ENCODE data around the gene ANKAR. TPM values are rescaled to one million over a fixed set of nuclear protein-coding genes. Genes with fewer than 3 reads are reported as not detected.

The ANKAR gene
- total and polyA plus RNA-seq, 2 experiments from 2014 or later, result 3.0 to 4.4 TPM

DNA sequence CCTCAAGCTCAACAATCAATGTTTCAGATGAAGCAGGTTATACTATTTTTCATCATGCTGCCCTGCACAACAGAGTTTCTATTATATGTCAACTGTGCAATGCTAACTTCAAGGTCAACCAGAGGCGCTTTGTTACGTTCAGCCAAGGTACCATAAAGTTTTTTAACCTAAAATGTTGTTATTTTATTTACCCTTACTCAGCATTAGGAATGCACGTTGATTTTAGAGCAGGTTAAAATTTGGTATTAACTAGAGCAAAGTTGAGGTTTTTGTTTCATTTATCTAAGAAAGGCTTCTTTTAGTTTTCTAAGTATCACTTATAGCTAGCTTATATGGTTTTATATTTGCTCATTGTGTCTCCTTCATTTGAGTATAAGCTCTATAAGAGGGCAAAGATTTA, 21.8 kb downstream of the ANKAR start:
- Mint-ChIP-seq H3K27ac (no peak overlapping the region), H3K9me3 (no peaks in the 10 kb centered on the region)
- no peak overlapping the region for H3K4me2 ChIP-seq

More for the DNA sequence above, 21.8 kb downstream of the ANKAR start:
- no peak for ATAC-seq
- H4K20me1 ChIP-seq (replicated peaks; ENCODE audit: insufficient read depth), result no peaks in the 10 kb centered on the region
- no peaks in the 10 kb centered on the region for H3K36me3 ChIP-seq (ENCODE audit: insufficient read depth)
- H3K4me1 ChIP-seq (ENCODE audit: insufficient read depth), result no peaks in the 10 kb centered on the region
- H3F3A ChIP-seq (replicated peaks; ENCODE audit: low read depth), result no peaks in the 10 kb centered on the region
- Mint-ChIP-seq H3K27me3 (ENCODE audit: insufficient read depth, low read depth, poor library complexity) (no peaks in the 10 kb centered on the region), H3K36me3 (ENCODE audit: low read depth) (no peaks in the 10 kb centered on the region), H3K4me3 (no peak overlapping the region), H3K4me1 (peaks cover 3% of the 10 kb centered on the region; the same call in 2 of the 3 replicates)
- no peak for TF ChIP-seq NANOG (IDR thresholded peaks at IDR 0.05; ENCODE audit: borderline replicate concordance)
- TF ChIP-seq EZH2 (IDR thresholded peaks at IDR 0.05; ENCODE audit: low read depth, unreplicated experiment), result no peak
- no peak for TF ChIP-seq ZNF331 (CRISPR knock-in tag; IDR thresholded peaks at IDR 0.05; ENCODE audit: low read depth)
- TF ChIP-seq EZH2phosphoT487 (IDR thresholded peaks at IDR 0.05; ENCODE audit: unreplicated experiment), result no peak
- TF ChIP-seq ZNF114 (CRISPR knock-in tag; IDR thresholded peaks at IDR 0.05), result no peak
- no peak for TF ChIP-seq CTCF (conservative IDR thresholded peaks at IDR 0.05; ENCODE audit: low read depth in 2 of 2)
- TF ChIP-seq, protein P1, sequence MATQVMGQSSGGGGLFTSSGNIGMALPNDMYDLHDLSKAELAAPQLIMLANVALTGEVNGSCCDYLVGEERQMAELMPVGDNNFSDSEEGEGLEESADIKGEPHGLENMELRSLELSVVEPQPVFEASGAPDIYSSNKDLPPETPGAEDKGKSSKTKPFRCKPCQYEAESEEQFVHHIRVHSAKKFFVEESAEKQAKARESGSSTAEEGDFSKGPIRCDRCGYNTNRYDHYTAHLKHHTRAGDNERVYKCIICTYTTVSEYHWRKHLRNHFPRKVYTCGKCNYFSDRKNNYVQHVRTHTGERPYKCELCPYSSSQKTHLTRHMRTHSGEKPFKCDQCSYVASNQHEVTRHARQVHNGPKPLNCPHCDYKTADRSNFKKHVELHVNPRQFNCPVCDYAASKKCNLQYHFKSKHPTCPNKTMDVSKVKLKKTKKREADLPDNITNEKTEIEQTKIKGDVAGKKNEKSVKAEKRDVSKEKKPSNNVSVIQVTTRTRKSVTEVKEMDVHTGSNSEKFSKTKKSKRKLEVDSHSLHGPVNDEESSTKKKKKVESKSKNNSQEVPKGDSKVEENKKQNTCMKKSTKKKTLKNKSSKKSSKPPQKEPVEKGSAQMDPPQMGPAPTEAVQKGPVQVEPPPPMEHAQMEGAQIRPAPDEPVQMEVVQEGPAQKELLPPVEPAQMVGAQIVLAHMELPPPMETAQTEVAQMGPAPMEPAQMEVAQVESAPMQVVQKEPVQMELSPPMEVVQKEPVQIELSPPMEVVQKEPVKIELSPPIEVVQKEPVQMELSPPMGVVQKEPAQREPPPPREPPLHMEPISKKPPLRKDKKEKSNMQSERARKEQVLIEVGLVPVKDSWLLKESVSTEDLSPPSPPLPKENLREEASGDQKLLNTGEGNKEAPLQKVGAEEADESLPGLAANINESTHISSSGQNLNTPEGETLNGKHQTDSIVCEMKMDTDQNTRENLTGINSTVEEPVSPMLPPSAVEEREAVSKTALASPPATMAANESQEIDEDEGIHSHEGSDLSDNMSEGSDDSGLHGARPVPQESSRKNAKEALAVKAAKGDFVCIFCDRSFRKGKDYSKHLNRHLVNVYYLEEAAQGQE (IDR thresholded peaks at IDR 0.05; ENCODE audit: unreplicated experiment), result no peak
- H3K27me3 ChIP-seq (ENCODE audit: insufficient read depth), result no peaks in the 10 kb centered on the region
- no peak overlapping the region for H3K27ac ChIP-seq (ENCODE audit: low read depth)
- no peaks in the 10 kb centered on the region for H3K9me2 ChIP-seq (ENCODE audit: insufficient read depth)
- DNase-seq (ENCODE audit: low spot score), result no peak
- no peaks in the 10 kb centered on the region for H3K79me2 ChIP-seq (replicated peaks; ENCODE audit: insufficient read depth)
- H2AFZ ChIP-seq, result no peak overlapping the region
- H3K4me3 ChIP-seq, result no peak overlapping the region
